Pulmonary artery endothelial cell (primary cell): ENCODE results near the gene PCK2. TPM values are rescaled to one million over a fixed set of nuclear protein-coding genes. Genes with fewer than 3 reads are reported as not detected.
"Not testable (repeated sequence)": the region's sequence is repeated elsewhere in the genome, so short reads cannot be mapped to it uniquely, and the experiment has no call there.

ENCODE experiments used
- DNase-seq: peaks from one replicate; pipeline ENCODE4 v3.0.0-alpha.2; 2011; ENCODE audit warnings: low read depth, low spot score
- total RNA-seq: library from RNA; depleted of rRNA; stranded (reverse); fragments of >200 nt; gene quantifications from 2 replicates; pipeline ENCODE4 v1.2.3, GENCODE V29; 2014

The PCK2 gene
- total RNA-seq, 1 donor from 2014 or later: 18.5 TPM

- DNase-seq: no peak
These were observed 757 bp upstream of the PCK2 start for GRCh38 chr14:24093207-24093900.

GRCh38 chr14:24094841-24095270 is 745 bp downstream of the PCK2 start:
- no peak for DNase-seq

DNA sequence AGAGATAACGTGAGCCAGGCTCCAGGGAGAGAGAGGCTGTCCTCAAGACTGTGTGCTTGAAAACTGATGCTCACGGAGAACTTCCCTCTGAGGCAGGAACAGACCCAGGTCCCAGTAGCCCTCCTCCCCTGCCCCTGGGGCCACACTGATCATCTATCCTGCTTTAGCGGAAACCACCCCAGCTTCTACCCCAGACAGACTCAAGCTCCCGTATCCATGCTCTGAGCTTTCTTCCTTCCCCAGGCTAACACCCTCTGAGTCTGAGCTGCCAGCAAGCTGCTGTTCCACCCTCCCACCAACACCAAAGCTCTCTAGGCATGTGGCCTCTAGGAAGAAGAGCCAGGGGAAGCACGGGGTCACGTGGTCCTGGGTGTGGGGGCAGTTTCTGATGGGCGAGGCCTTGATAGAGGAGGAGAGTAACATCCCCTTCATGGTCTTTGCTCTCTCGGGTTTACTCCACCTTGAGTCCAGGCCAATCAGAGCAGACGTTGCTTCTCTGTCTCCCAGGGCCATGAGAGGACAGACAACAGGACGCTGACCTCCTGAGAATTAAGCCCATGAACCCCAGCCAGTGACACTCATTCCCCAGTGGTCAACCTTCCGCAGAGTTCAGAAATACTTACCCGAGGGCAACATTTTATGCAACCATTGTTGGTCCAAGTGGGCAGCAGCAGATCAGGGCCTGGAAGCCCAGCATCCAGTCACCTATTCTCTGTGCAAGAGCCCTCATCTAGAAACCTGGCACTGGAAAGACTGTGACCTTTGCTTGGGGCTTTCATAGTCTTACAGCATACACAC is 1.4 kb downstream of the PCK2 start:
- no peak for DNase-seq

- DNase-seq: no peak
These were observed 2.6 kb downstream of the PCK2 start for GRCh38 chr14:24096545-24097181.

DNA sequence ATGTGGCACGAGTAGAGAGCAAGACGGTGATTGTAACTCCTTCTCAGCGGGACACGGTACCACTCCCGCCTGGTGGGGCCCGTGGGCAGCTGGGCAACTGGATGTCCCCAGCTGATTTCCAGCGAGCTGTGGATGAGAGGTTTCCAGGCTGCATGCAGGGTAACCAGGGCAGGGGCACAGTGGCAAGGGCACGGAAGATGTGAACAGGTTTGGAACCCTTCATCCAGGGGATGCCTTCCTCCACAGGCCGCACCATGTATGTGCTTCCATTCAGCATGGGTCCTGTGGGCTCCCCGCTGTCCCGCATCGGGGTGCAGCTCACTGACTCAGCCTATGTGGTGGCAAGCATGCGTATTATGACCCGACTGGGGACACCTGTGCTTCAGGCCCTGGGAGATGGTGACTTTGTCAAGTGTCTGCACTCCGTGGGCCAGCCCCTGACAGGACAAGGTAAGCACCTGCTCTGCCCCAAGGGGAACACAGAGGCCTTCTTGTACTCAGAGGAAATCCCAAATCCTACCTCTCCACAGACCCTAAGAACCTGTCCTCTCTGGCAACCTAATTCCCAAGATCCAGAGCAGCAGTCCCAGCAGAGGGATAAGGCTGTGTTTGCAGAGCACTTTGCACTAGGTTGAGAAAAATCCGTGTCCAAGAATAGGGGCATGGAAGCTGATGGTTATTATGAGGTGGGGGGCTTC is 4.3 kb downstream of the PCK2 start:
- no peak for DNase-seq

- no peak for DNase-seq
These were observed 5.1 kb downstream of the PCK2 start for GRCh38 chr14:24098927-24099813.

DNA sequence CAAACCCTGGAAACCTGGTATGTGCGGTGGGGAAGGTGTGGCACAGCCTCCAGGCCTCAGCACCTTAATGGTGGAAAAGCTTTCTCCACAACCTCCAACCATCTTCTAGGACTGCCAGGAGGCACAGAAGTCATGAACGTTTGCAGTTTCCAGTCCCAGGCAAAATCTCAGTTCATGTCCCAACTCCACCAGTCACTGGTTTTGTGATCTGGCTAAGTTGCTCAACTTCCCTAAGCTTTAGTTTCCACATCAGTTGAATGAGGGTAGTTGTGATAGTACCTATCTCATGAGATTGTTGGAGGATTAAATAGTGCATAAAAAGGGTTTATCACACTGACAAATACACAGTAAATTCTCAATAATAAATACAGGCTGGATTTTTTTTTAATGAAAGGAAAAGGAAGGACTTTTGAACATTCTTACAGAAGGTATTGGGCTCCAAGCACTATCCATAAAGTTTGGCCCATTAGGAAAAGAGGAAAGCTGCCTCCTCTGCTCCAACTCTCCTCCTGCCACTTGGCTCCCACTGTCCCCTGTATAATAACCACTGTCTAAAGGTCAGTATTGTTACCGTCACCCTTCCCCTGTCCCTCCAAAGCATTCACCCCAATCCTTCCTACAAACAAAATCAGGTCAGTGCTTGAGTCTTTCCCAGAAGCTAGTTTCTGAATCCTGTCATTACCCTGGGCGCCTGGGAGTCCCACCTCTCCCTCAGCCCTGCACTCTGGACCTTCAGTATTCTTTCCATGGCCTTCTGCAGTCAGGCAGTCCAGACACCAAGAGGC is 6.3 kb downstream of the PCK2 start:
- DNase-seq: no peak

GRCh38 chr14:24100982-24101494 is 6.9 kb downstream of the PCK2 start:
- no peak for DNase-seq

- no peak for DNase-seq
These were observed 8.4 kb downstream of the PCK2 start for GRCh38 chr14:24102357-24103048.

GRCh38 chr14:24103451-24103850 is 9.3 kb downstream of the PCK2 start:
- no peak for DNase-seq

DNA sequence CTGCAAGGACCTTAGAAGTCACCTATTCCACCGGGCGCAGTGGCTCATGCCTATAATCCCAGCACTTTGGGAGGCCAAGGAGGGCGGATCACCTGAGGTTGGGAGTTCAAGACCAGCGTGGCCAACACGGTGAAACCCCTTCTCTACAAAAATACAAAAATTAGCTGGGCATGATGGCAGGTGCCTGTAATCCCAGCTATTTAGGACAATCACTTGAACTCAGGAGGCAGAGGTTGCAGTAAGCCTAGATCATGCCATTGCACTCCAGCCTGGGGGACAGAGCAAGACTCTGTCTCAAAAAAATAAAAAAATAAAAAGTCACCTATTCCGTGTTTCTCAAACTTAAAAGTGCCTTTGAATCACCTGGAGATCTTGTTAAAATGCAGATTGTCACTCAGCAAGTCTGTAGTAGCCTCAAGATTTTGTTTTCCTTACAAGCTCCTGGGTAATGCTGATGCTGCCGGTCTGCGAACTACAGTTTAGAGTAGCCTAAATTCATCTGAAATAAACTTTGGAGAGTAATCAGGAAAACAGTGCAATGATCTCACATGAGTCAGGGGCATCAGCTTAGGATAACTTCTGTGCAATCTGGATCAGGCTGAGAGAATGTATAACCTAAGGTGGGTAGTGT is 11.6 kb downstream of the PCK2 start:
- DNase-seq: not testable (repeated sequence)

DNA sequence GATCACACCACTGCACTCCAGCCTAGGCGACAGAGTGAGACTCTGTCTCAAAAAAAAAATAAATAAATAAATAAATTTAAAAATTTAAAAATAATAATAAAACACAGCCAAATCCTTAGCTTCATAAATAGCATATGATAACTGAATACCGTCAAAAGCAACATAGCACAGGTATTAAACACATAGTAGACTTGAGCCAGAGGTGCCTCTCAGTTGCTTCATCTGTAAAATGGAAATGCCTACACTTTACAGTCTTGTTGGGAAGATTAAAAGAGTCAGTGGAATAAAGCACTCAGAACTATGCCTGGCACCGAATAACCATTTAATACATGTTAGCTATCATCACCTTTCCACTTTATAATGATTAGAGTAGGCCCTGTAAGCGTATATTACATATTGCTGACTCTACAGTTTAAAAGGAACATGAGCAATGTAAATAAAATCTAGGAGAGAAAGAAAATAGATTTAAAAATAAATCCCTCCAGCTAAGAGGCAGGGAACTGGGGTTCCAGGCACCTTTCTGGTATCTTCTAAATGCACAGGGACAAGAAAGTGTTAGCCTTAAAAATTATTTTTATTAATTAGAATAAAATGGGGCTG is 12.7 kb downstream of the PCK2 start:
- DNase-seq: no peak

DNA sequence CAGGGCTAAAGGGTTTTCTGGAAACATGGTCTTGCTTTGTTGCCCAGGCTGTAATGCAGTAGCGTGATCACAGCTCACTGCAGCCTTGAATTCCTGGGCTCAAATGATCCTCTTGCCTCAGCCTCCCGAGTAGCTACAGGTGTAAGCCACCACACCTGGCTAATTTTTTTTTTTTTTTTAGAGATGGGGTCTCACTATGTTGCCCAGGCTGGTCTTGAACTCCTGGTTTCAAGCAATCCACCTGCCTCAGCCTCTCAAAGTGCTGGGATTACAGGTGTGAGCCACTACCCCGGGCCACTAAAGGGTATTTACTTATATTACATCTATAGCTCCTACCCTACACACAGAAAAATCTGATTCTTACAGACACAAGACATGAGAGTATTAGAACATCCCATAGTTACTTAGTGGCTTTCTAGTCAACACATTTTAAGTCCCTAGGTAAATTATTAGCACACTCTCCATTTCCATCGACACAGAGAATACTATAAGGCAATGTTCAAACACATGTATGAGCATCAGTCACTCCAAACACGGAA is 14.3 kb downstream of the PCK2 start:
- DNase-seq: no peak

DNA sequence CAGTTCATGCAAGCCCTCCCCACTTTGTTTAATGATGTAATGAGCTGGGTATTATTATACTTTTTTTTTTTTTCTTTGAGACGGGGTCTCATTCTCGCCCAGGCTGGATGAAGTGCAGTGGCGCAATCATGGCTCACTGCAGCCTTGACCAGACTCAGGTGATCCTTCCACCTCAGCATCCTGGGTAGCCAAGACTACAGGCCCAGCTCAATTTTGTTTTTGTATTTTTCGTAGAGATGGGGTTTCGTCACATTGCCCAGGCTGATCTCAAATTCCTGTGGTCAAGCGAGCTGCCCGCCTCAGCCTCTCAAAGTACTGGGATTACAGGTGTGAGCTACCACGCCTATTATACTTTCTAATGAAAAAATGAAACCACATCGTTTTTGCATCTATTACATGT is 15.9 kb downstream of the PCK2 start:
- no peak for DNase-seq

GRCh38 chr14:24110523-24110922 is 16.4 kb downstream of the PCK2 start:
- no peak for DNase-seq

DNA sequence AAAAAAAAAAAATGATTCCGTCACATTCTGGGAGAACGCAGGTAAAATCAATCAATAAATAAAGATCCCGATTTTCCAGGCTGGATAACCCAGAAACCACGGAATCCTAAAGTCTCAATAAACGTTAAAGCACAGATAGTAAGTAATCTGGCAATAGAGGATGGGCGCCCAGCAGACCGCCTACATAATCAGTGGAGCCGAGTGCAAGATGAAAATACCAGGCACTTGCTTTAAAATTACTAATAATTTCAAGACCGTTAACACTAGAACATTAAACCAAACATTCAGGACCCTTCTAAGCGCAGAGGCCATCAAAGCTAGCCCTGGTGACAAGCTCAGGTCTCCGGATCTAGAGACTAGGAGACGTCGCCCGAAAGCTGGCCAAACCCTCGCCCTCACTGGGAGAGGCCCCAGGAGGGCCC is 19.3 kb downstream of the PCK2 start:
- DNase-seq: no peak

DNA sequence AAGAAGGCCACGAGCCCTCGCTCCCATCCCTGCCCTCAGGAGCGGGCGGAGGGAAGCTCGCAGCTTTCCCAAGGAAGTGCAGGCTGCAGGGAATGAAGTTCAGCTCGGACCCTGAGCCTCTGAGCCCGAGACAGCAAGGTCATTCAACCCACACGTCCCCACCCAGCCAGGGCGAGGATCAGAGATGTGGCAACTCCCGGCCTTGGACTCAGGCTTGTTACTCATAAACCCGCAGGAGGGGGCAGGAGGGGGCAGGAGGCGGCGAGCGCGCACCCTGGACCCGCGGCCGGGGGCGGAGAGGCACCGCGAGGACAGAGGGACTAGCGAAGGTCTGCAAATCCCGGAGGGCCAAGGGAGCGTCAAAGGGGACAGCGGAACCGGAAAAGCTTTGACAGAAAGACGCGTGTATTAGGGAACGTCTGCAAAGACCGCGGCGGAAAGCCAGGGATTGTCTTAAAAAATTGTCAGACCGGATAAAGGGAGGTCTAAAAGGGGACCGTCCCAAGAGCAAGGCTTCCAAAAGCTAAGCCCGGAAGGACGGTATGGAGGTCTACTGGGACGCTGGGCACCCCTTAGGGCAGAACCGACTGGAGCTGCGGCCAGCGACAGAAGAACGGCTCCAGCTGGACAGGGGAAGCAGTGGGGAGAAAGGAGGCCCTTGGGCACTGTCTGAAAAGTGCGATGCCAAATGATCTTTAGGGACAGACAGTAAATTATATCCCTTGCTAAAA is 19.9 kb downstream of the PCK2 start:
- peak; percentile 40 for DNase-seq
